Effector memory CD8-positive, alpha-beta T cell (primary cell): ENCODE measurements around the gene DYSF.

Experiments
- ATAC-seq: fragments of 150-1000 bp; cut with Tn5 transposase; replicated peaks from 2 replicates; pipeline ENCODE4 v1.10.0; 2021; ENCODE audit warnings: mild to moderate bottlenecking, moderate library complexity
- DNase-seq, 3 experiments: peaks; one replicate each; pipeline ENCODE4 v3.0.0; 2021
- H3K27ac Mint-ChIP-seq, 2 donors: one replicate each; pipeline ENCODE4 v1.8.0; 2022; ENCODE audit warnings: mild to moderate bottlenecking in 2 of 2, mixed read lengths in 2 of 2, moderate library complexity in 2 of 2
- H3K27me3 Mint-ChIP-seq, 2 donors: one replicate each; pipeline ENCODE4 v1.8.0; 2022; ENCODE audit warnings: mixed read lengths in 2 of 2
- H3K36me3 Mint-ChIP-seq: one replicate; pipeline ENCODE4 v1.8.0; 2022; ENCODE audit warnings: mild to moderate bottlenecking, moderate library complexity, mixed read lengths; ENCODE audit not compliant: insufficient read depth
- H3K4me1 Mint-ChIP-seq, 2 donors: one replicate each; pipeline ENCODE4 v1.8.0; 2022; ENCODE audit warnings: low read depth in 2 of 2, mixed read lengths in 2 of 2
- H3K4me3 Mint-ChIP-seq, 2 donors: one replicate each; pipeline ENCODE4 v1.8.0; 2022; ENCODE audit warnings: mild to moderate bottlenecking in 2 of 2, mixed read lengths in 2 of 2, moderate library complexity in 2 of 2
- H3K9me3 Mint-ChIP-seq, 2 donors: one replicate each; pipeline ENCODE4 v1.8.0; 2022; ENCODE audit warnings: mixed read lengths in 2 of 2

DYSF gene

GRCh38 chr2:71554028-71554705 lies 100.8 kb downstream of the DYSF start:
- Mint-ChIP-seq H3K27ac (no peak overlapping the region), H3K4me1 (peaks cover 0 to 4% of the 10 kb centered on the region in 2 donors), H3K4me3 (no peak overlapping the region), H3K36me3 (no peaks in the 10 kb centered on the region), H3K9me3 (no peaks in the 10 kb centered on the region), H3K27me3 (peaks cover 11 to 14% of the 10 kb centered on the region in 2 donors)
- ATAC-seq (no peak), DNase-seq (no peak)

GRCh38 chr2:71554706-71555056 lies 101.3 kb downstream of the DYSF start:
- H3K27ac Mint-ChIP-seq = no peak overlapping the region
- DNase-seq (no peak), ATAC-seq (no peak)
- H3K27me3 Mint-ChIP-seq = peaks cover 11 to 14% of the 10 kb centered on the region in 2 donors
- no peaks in the 10 kb centered on the region for H3K36me3 Mint-ChIP-seq
- peaks cover 0 to 3% of the 10 kb centered on the region in 2 donors for H3K4me1 Mint-ChIP-seq
- H3K9me3 Mint-ChIP-seq = no peaks in the 10 kb centered on the region
- H3K4me3 Mint-ChIP-seq = no peak overlapping the region

- peaks cover 11 to 14% of the 10 kb centered on the region in 2 donors for H3K27me3 Mint-ChIP-seq
- H3K27ac Mint-ChIP-seq = no peak overlapping the region
- ATAC-seq = no peak
- H3K36me3 Mint-ChIP-seq = no peaks in the 10 kb centered on the region
- DNase-seq = no peak
- H3K4me1 Mint-ChIP-seq = peaks cover 0 to 3% of the 10 kb centered on the region in 2 donors
- no peaks in the 10 kb centered on the region for H3K9me3 Mint-ChIP-seq
- no peak overlapping the region for H3K4me3 Mint-ChIP-seq
These were observed 102.6 kb downstream of the DYSF start for GRCh38 chr2:71555798-71556454.

GRCh38 chr2:71556692-71557250 lies 103.4 kb downstream of the DYSF start:
- Mint-ChIP-seq H3K36me3 (no peaks in the 10 kb centered on the region), H3K27me3 (peaks cover 5 to 14% of the 10 kb centered on the region in 2 donors), H3K4me1 (peaks cover 0 to 3% of the 10 kb centered on the region in 2 donors), H3K9me3 (no peaks in the 10 kb centered on the region), H3K27ac (no peak overlapping the region), H3K4me3 (no peak overlapping the region)
- ATAC-seq (no peak), DNase-seq (no peak)

GRCh38 chr2:71557321-71557720 lies 104.0 kb downstream of the DYSF start:
- Mint-ChIP-seq H3K4me1 (peaks cover 0 to 3% of the 10 kb centered on the region in 2 donors), H3K9me3 (no peaks in the 10 kb centered on the region), H3K36me3 (peaks cover 2% of the 10 kb centered on the region)

GRCh38 chr2:71558300-71559051 lies 105.1 kb downstream of the DYSF start:
- no peaks in the 10 kb centered on the region for H3K9me3 Mint-ChIP-seq
- no peak for DNase-seq
- H3K27ac Mint-ChIP-seq = no peak overlapping the region
- ATAC-seq = no peak
- peaks cover 5 to 14% of the 10 kb centered on the region in 2 donors for H3K27me3 Mint-ChIP-seq
- H3K36me3 Mint-ChIP-seq = peaks cover 4% of the 10 kb centered on the region
- H3K4me3 Mint-ChIP-seq = no peak overlapping the region
- peaks cover 0 to 3% of the 10 kb centered on the region in 2 donors for H3K4me1 Mint-ChIP-seq

More at GRCh38 chr2:71557321-71557720, 104.0 kb downstream of the DYSF start:
- Mint-ChIP-seq H3K4me3 (no peak overlapping the region), H3K27me3 (peaks cover 5 to 14% of the 10 kb centered on the region in 2 donors), H3K27ac (no peak overlapping the region)
- ATAC-seq (no peak), DNase-seq (no peak)

GRCh38 chr2:71559080-71559827 lies 105.9 kb downstream of the DYSF start:
- peaks cover 5 to 10% of the 10 kb centered on the region in 2 donors for H3K27me3 Mint-ChIP-seq
- H3K4me3 Mint-ChIP-seq = no peak overlapping the region
- peaks cover 4% of the 10 kb centered on the region for H3K36me3 Mint-ChIP-seq
- H3K4me1 Mint-ChIP-seq = peaks cover 0 to 2% of the 10 kb centered on the region in 2 donors
- no peak for ATAC-seq
- H3K9me3 Mint-ChIP-seq = no peaks in the 10 kb centered on the region
- no peak overlapping the region for H3K27ac Mint-ChIP-seq
- DNase-seq = no peak

- Mint-ChIP-seq H3K4me3 (no peak overlapping the region), H3K4me1 (peaks cover 0 to 2% of the 10 kb centered on the region in 2 donors), H3K9me3 (no peaks in the 10 kb centered on the region), H3K36me3 (peaks cover 4% of the 10 kb centered on the region), H3K27me3 (peaks cover 3 to 5% of the 10 kb centered on the region in 2 donors), H3K27ac (no peak overlapping the region)
- ATAC-seq = no peak
- DNase-seq = no peak
These were observed 106.7 kb downstream of the DYSF start for GRCh38 chr2:71559828-71560637.

- no peak overlapping the region for H3K27ac Mint-ChIP-seq
- DNase-seq (no peak), ATAC-seq (no peak)
- H3K4me1 Mint-ChIP-seq = no peaks in the 10 kb centered on the region
- peaks cover 4% of the 10 kb centered on the region for H3K36me3 Mint-ChIP-seq
- peaks cover 0 to 5% of the 10 kb centered on the region in 2 donors for H3K27me3 Mint-ChIP-seq
- H3K4me3 Mint-ChIP-seq = no peak overlapping the region
- H3K9me3 Mint-ChIP-seq = no peaks in the 10 kb centered on the region
These were observed 107.3 kb downstream of the DYSF start for GRCh38 chr2:71560638-71561011.

- ATAC-seq (no peak), DNase-seq (no peak)
- H3K4me3 Mint-ChIP-seq = no peak overlapping the region
- peak overlapping the region in 1 of 2 donors; percentile 75 for H3K27ac Mint-ChIP-seq
- no peaks in the 10 kb centered on the region for H3K4me1 Mint-ChIP-seq
- H3K27me3 Mint-ChIP-seq = peaks cover 0 to 4% of the 10 kb centered on the region in 2 donors
- H3K36me3 Mint-ChIP-seq = peaks cover 4% of the 10 kb centered on the region
- H3K9me3 Mint-ChIP-seq = no peaks in the 10 kb centered on the region
These were observed 108.3 kb downstream of the DYSF start for GRCh38 chr2:71561441-71562267.

GRCh38 chr2:71562518-71562917 lies 109.2 kb downstream of the DYSF start:
- Mint-ChIP-seq H3K36me3 (peaks cover 4% of the 10 kb centered on the region), H3K27me3 (no peaks in the 10 kb centered on the region), H3K4me3 (no peak overlapping the region), H3K27ac (no peak overlapping the region), H3K4me1 (no peaks in the 10 kb centered on the region), H3K9me3 (no peaks in the 10 kb centered on the region)
- no peak for ATAC-seq
- DNase-seq = no peak

GRCh38 chr2:71563872-71564271 lies 110.5 kb downstream of the DYSF start:
- no peaks in the 10 kb centered on the region for H3K27me3 Mint-ChIP-seq
- ATAC-seq = no peak
- no peaks in the 10 kb centered on the region for H3K9me3 Mint-ChIP-seq
- no peaks in the 10 kb centered on the region for H3K4me1 Mint-ChIP-seq
- DNase-seq = no peak
- H3K27ac Mint-ChIP-seq = no peak overlapping the region
- peaks cover 7% of the 10 kb centered on the region for H3K36me3 Mint-ChIP-seq
- no peak overlapping the region for H3K4me3 Mint-ChIP-seq
